Hematopoietic multipotent progenitor cell (in vitro differentiated cells): Measurements from ENCODE around the gene SMG5. TPM values are rescaled to one million over a fixed set of nuclear protein-coding genes. Genes with fewer than 3 reads are reported as not detected.
"Not testable (repeated sequence)": the region's sequence is repeated elsewhere in the genome, so short reads cannot be mapped to it uniquely, and the experiment has no call there.

Experiments used
- DNase-seq, 3 donors: peaks; one replicate each; pipeline ENCODE4 v3.0.0-alpha.2; 2011 to 2015; ENCODE audit warnings: low read depth in 2 of 3, low spot score in 2 of 3
- total RNA-seq: library from RNA; depleted of rRNA; stranded (reverse); fragments of >200 nt; gene quantifications from one replicate; pipeline ENCODE4 v1.2.3, GENCODE V29; 2012

SMG5 gene
- total RNA-seq, 1 donor, result 52.5 TPM

DNA sequence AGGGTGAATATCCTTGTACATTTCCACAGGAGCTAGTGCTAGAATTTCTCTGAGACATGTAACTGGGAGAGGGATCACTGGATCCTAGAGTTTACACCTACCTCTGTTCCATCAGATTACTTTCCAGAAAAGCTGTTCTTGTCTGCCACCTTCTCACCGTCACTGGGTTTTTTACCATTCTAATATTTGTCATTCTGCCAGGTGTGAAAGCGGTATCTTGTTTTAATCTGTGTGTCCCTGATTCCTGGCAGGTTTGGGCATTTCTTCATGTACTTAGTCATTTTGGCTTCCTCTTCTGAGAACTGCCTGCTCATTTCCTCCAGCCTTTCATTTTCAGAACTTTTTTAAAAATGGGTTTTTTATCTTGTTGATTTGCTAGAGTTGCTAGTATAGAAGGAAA, 64.8 kb downstream of the SMG5 start:
- peak in 2 of 3 donors; percentile 77 to 85 for DNase-seq

DNA sequence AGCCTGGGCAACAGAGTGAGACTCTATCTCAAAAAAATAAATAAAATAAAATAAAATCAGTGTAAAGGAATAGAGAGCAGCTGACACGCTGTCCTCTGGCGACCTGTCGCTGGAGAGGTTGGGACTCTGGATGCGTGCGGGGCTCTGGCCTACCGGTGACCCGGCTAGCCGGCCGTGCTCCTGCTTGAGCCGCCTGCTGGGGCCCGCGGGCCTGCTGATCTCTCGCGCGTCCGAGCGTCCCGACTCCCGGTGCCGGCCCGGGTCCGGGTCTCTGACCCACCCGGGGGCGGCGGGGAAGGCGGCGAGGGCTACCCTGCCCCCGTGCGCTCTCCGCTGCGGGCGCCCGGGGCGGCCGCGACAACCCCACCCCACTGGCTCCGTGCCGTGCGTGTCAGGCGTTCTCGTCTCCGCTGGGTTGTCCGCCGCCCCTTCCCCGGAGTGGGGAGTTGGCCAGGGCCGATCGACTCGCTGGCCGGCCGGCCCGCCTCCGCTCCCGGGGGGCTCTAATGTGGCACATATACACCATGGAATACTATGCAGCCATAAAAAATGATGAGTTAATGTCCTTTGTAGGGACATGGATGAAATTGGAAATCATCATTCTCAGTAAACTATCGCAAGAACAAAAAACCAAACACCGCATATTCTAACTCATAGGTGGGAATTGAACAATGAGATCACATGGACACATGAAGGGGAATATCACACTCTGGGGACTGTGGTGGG, 66.1 kb downstream of the SMG5 start:
- not testable (repeated sequence) for DNase-seq

GRCh38 chr1:156214024-156214748, 68.4 kb downstream of the SMG5 start:
- no peak for DNase-seq

GRCh38 chr1:156213644-156213966, 69.0 kb downstream of the SMG5 start:
- DNase-seq, result peak in 1 of 3 donors; percentile 25

GRCh38 chr1:156212833-156213643, 69.6 kb downstream of the SMG5 start, which contains the start of gene PMF1:
PMF1 (plus strand) TSS chr1:156213007; CDS start chr1:156213016, 9 bp downstream.
- DNase-seq, result peak; percentile 87 to 97 (median 96)

GRCh38 chr1:156212130-156212529, 70.5 kb downstream of the SMG5 start:
- no peak for DNase-seq

- DNase-seq, result no peak
These were observed 71.4 kb downstream of the SMG5 start for GRCh38 chr1:156211243-156211642.

DNA sequence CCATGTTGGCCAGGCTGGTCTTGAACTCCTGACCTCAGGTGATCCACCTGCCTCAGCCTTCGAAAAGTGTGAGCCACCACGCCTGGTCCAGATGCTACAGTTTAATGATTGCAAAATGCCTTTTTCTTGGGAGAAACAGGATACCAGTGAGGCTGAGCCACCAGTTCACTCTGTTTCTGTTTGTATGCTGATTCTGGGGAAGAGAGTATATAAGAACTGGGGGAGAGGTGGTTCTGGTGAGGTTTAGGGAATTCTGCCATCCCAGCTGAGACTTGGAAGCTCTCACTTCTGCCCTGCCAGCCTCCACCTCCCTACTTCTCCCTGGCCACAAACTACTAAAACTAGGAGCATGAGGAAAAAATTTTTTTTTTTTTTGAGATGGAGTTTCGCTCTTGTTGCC, 77.9 kb downstream of the SMG5 start:
- DNase-seq, result no peak

- no peak for DNase-seq
These were observed 79.3 kb downstream of the SMG5 start for GRCh38 chr1:156203331-156203730.

- no peak for DNase-seq
These were observed 82.6 kb downstream of the SMG5 start for GRCh38 chr1:156200044-156200443.

Other genes with a start within 250 kb of the SMG5 start
- gene UBQLN4, start 229.0 kb downstream of the SMG5 start, total RNA-seq, result 17.5 TPM
- 68.1 TPM for gene LAMTOR2, start 228.0 kb downstream of the SMG5 start, total RNA-seq
- under 0.01 TPM for gene RAB25, start 221.7 kb downstream of the SMG5 start, total RNA-seq
- gene MEX3A, start 200.4 kb downstream of the SMG5 start, total RNA-seq, result 3.2 TPM
- 280 TPM for gene LMNA, start 168.1 kb downstream of the SMG5 start, total RNA-seq
- 15.1 TPM for gene SEMA4A, start 129.2 kb downstream of the SMG5 start, total RNA-seq
- 13.2 TPM for gene SLC25A44, start 88.7 kb downstream of the SMG5 start, total RNA-seq
- 103 TPM for gene PMF1, start 69.8 kb downstream of the SMG5 start, total RNA-seq
- 1.9 TPM for gene BGLAP, start 40.6 kb downstream of the SMG5 start, total RNA-seq
- gene PAQR6, start 34.8 kb downstream of the SMG5 start, total RNA-seq, result 2.2 TPM
- 4.8 TPM for gene TMEM79, start 1.5 kb upstream of the SMG5 start, total RNA-seq
- 50.1 TPM for gene GLMP, start 12.9 kb upstream of the SMG5 start, total RNA-seq
- gene VHLL, start 16.5 kb upstream of the SMG5 start, total RNA-seq, result not detected
- gene CCT3, start 55.5 kb upstream of the SMG5 start, total RNA-seq, result 353 TPM
- not detected for gene TSACC, start 55.7 kb upstream of the SMG5 start, total RNA-seq
- gene RHBG, start 86.4 kb upstream of the SMG5 start, total RNA-seq, result not detected
- 54.7 TPM for gene MEF2D, start 217.9 kb upstream of the SMG5 start, total RNA-seq